Activated naive CD4-positive, alpha-beta T cell treated with anti-CD3 and anti-CD28 coated beads, Interleukin-2, amount 50 U/mL, for 16 hours (primary cell): ENCODE measurements around the gene TIGD6.
A peak's percentile ranks its signal among the peaks of the same experiment; 100 is the strongest.
"Not testable (repeated sequence)": the region's sequence is repeated elsewhere in the genome, so short reads cannot be mapped to it uniquely, and the experiment has no call there.

Experiments
- DNase-seq: peaks from one replicate; pipeline ENCODE4 v3.0.0-alpha.2; 2020

TIGD6 gene

GRCh38 chr5:149966946-149967345 is 33.5 kb downstream of the TIGD6 start:
- DNase-seq = no peak

DNA sequence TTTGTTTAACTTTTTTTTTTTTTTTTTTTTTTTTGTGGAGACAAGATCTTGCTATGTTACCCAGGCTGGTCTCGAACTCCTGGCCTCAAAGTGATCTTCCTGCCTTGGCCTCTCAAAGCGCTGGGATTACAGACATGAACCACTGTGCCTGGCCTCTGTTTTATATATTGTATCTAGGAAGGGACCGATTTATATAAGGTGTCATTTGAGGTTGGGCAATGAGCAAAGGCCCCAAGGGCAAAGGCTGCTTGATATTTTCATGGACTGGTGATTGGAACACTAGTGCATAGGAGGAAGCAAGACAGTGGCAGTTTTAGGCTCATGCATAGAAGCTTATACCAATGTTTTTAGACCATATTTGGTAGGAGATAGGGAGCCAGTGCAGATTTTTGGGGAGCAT is 36.7 kb downstream of the TIGD6 start:
- no peak for DNase-seq

DNA sequence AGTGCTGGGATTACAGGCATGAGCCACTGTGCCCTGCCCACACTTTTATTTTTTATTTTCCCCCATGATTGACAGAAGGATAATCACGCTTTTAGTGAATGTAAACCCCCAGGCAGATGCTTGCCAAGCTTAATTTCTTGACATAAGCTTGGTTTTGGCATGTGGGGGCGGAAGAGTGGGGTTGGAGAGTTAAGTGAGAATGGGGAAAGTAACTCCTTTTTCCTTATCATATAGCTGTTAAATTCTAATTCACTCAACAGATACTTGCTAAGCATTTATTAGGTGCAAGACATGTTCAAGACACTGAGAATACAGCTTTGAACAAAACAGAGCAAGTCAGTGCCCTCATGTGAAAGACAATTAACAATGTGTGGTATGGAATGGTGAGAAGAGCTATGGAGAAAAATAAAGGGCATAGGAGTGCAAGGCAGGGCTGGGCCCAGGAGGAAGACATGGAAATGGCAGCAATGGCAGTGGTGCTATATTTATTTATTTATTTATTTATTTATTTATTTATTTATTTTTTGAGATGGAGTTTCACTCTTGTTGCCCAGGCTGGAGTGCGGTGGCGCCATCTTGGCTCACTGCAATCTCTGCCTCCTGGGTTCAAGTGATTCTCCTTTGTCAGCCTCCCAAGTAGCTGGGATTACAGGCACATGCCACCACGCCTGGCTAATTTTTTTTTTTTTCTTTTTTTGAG is 37.7 kb downstream of the TIGD6 start:
- no peak for DNase-seq

DNA sequence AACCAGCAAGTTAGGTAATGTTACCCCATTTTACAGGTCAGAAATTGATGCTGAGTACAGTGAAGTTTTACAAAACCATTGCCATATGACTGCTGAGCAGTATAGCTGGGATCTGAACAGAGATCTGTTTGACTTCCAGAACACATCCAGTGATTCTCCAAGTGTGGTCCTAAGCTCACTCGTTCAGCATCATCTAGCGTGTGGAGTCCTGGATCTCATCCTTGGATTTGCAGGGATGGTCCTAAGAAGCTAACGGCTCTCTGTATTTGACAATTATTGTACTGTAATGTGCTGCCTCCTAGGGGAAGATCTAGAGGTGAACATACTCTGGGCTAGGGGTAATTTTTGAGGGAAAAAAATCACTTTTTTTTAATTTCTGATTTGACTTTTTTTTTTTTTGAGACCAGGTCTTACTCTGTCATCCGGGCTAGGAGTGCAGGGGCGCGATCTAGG is 38.5 kb downstream of the TIGD6 start:
- no peak for DNase-seq

GRCh38 chr5:149961186-149961685 is 39.2 kb downstream of the TIGD6 start:
- no peak for DNase-seq

- DNase-seq = peak; percentile 95
These were observed 39.9 kb downstream of the TIGD6 start, which contains the start of gene SLC26A2 for GRCh38 chr5:149960272-149961185. SLC26A2 (plus strand) TSS chr5:149960758; CDS start chr5:149977653, 16,895 bp downstream.

DNA sequence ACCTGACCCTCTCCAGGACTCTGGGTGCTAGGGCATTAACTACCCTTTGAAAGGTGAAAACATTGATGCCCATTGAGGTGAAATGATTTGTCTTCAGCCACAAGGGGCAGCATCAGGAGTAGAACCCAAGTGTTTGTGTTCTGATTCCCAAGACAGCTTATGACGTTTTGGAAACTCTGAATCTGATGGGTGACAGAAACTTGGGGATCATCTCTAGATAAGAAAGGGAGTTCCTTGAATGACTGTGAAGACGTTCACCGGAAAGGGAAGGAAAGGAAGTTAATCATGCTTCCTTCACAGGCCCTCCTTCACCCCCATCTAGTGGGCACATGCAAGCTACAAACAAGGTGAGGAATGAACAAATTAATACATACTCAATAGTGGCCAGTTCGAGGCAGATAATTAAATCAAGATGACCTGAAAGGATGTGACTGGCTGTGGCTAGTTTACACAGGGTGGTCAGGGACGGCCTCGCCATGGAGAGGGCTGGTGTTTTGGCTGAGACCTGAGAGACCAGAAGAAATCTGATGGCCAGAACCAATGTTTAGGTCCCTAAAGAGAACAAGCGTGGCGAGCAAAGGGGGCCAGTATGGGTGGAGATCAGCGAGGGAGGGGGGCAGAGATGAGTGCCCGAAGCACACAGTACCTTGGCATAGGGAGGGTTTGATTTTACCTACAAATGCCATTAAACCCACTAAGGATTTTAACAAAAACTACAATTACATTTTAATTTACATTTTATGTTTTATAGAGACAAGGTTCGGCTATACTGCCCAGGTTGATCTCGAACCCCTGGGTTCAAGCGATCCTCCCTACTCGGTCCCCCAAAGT is 40.8 kb downstream of the TIGD6 start:
- DNase-seq = peak; percentile 56

DNA sequence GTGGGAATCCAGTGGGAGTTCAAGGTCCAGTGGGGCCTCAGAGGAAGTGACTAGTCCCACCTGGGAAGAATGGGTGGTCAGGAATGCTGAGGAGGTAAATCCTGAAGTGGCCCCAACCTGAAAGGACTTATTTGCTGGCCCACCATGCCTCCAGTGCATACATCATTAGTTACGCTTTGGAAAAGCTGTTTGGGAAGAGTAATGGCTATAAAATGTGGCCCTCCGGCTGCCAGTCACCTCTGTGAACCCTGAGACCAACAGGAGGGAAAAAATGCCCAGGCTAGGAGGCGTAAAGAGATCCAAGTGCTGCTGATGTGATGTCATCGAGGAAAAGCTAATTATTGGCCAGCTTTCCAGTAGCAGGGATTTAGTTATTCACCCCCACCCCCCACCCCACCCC is 42.6 kb downstream of the TIGD6 start:
- no peak for DNase-seq

- DNase-seq = no peak
These were observed 43.8 kb downstream of the TIGD6 start for GRCh38 chr5:149956685-149957084.

DNA sequence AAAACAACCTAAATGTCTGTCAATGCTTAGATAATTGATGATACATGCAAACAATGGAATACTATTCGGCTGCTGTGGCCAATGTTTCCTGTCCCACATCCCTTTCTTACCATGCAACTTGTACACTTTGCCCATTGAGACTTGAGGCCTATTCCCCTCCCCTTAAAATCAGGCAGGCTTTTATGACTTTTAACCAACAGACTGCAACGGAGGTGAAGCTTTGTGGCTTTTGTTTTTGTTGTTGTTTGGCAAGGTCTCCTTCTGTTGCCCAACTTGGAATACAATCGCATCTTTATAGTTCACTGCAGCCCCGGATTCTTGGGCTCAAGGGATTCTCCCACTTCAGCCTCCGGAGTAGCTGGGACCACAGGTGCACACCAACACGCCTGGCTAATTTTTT is 45.7 kb downstream of the TIGD6 start:
- DNase-seq = no peak

DNA sequence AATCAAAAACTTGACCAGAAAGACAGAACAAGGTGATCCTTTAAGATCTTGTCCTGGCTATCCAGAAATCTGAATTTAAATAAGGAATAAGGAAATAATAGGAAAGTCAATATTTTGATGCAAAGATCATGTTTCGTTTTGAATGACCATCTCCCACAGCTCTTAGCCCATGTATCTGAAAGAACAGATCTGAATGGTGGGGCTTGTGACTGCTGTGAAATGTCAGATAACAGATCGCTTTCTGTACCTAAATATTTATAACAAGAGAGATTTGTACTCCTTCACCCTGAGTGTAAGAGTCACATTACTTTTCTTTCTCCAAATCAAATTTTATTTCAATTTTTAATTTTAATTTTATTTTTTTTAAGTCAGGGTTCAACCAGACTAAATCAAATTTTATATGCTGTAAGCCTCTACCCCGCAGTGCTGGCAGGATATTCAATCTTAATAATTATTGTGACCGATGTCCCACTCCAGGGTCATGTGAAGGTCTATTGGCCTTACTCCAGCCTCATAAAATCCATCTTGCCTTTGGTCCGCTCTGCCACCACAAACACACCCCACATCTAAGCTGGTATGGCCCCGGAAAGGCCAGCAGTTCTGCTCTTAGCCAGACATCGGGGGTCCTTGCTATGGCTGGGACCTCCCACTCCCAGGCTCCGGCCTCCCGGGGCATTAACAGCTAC is 46.9 kb downstream of the TIGD6 start:
- no peak for DNase-seq

GRCh38 chr5:149951138-149951749 is 49.2 kb downstream of the TIGD6 start:
- DNase-seq = no peak

- DNase-seq = no peak
These were observed 51.5 kb downstream of the TIGD6 start for GRCh38 chr5:149948993-149949392.

DNA sequence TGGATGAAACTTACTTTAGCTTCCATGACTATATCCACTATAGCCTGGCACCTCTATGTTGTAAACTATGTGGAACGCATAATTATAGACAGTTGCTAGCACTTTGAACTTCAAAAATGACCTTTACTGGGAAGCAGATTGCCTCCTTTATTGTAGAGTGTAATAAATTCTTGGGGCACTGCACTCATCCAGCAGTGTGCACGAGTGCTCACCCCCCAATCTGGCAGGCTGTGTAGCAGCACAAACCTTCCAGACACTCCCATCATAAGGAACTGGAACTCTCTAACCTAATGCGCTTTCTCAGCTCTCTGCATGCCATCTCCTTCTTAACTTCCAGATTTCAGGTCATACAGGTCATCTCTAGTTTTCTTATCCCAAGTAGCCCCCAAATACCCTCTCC is 54.3 kb downstream of the TIGD6 start:
- DNase-seq = no peak

DNA sequence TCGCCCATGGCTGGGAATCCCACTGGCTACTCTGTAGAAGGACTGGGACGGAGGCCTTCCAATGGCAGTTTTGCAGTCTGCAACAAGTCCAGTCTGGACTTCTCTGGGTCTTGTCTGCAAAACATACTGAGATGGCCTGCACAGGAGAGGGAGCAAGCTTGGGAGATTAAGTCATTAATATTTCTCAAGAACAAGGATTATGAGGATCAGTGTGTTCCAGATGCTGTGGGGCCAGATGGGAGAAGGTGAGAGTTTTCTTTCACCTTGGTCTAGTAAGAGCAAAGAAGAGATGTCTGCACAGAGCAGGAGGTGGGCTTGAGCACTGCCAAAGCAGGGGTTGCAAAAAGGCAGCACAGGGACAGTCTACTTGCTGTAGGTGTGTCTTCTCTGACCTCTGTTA is 55.8 kb downstream of the TIGD6 start, which contains the start of gene PDE6A:
Gene PDE6A (minus strand): TSS at position 128 of the 400 bp plus-strand sequence. CDS start 120 bp downstream, at position 8.
- DNase-seq = no peak

GRCh38 chr5:149943177-149943949 is 57.1 kb downstream of the TIGD6 start:
- not testable (repeated sequence) for DNase-seq
